GM12873 (cell line): ENCODE data around the gene LRMDA.

Experiments
- CTCF ChIP-seq: IDR thresholded peaks from 2 replicates; pipeline ENCODE4 v1.5.1; 2012; ENCODE audit warnings: low read depth, mild to moderate bottlenecking, moderate library complexity, low read length, control low read depth; ENCODE audit not compliant: insufficient read depth; ENCODE audit errors: missing control alignments

Gene LRMDA

GRCh38 chr10:75865413-75866299 is 434.2 kb downstream of the LRMDA start:
- TF ChIP-seq CTCF: no peak

- no peak for TF ChIP-seq CTCF
These were observed 434.8 kb downstream of the LRMDA start for GRCh38 chr10:75866300-75866625.

- no peak for TF ChIP-seq CTCF
These were observed 435.3 kb downstream of the LRMDA start for GRCh38 chr10:75866731-75867130.

GRCh38 chr10:75868574-75868973 is 437.1 kb downstream of the LRMDA start:
- no peak for TF ChIP-seq CTCF

- TF ChIP-seq CTCF: no peak
These were observed 438.7 kb downstream of the LRMDA start for GRCh38 chr10:75870039-75870645.

GRCh38 chr10:75875740-75876139 is 444.3 kb downstream of the LRMDA start:
- no peak for TF ChIP-seq CTCF

GRCh38 chr10:75876710-75877109 is 445.3 kb downstream of the LRMDA start:
- TF ChIP-seq CTCF: no peak
